K562 treated with DMSO at 1 percent for 4 hours (cell line): ENCODE data around the gene KRTAP15-1. TPM values are rescaled to one million over a fixed set of nuclear protein-coding genes. Genes with fewer than 3 reads are reported as not detected.

Experiments
- total RNA-seq: library from RNA; unstranded; fragments of 300-600 nt; gene quantifications from 2 replicates; pipeline ENCODE4 v1.2.3, GENCODE V29; 2022; ENCODE audit not compliant: insufficient read depth

Gene KRTAP15-1, protein sequence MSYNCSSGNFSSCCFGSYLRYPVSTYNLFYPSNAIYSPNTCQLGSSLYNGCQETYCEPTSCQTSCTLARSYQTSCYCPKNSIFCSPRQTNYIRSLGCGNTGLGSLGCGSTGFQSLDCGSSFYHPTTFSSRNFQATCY
- not detected in 2 replicates for total RNA-seq

DNA sequence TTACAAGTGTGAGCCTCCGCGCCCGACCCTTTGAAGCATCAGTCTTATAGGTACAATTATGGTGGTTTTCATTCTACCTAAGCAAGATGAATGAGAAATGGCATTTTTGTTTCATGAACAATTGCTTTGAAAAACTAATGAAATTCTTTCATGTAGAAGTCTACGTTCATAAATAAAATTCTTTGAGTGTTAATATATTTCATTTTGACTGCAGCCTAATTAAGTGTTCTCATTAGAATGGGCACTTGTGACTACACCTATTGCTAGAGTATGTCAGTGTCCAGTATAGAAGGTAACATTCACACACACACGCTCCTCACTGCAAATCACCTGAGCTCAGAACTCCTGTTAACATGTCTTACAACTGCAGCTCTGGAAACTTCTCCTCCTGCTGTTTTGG lies at the start of gene KRTAP15-1:
Gene KRTAP15-1 (plus strand): TSS at position 301 of the 400 bp plus-strand sequence. CDS start 53 bp downstream, at position 354.

DNA sequence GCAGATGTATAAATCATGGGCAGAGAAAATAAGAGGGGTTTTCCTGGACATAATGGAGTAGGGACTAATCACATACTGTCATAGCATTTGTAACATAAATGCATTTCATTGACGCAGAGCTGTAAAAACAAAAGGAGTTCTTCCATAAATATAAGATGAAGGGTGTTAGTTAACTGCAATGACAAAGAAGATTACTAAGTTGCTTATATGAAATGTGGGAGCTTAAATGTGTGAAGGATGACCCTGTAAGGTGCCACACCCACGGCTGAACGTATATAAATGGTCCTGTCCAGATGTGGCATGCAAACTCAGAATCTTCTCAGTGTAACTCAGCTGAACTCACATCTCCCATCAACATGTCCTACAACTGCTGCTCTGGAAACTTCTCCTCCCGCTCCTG lies 44.3 kb upstream of the KRTAP15-1 start, which contains the start of gene KRTAP13-1:
Gene KRTAP13-1 (plus strand): TSS at position 301 of the 400 bp plus-strand sequence. CDS start 56 bp downstream, at position 357.

DNA sequence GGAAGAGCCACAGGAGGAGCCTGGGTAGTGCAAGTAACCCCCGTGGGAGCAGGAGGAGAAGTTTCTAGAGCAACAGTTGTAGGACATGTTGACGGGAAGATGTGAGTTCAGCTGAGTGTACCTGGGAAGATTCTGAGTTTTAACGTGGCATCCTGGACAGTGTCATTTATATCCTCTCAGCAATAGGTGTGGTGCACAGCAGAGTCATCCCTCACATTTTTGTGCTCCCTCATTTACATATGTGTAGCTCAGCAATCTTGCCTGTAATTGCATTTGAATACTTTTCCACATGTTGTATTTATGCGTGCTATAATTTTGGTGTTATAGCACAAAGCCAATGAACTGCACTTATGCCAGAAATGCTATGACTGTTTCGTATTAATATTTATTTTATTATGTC lies 14.2 kb upstream of the KRTAP15-1 start, which contains the start of gene KRTAP13-3:
Gene KRTAP13-3 (minus strand): TSS at position 101 of the 400 bp plus-strand sequence. CDS start 14 bp downstream, at position 87.

DNA sequence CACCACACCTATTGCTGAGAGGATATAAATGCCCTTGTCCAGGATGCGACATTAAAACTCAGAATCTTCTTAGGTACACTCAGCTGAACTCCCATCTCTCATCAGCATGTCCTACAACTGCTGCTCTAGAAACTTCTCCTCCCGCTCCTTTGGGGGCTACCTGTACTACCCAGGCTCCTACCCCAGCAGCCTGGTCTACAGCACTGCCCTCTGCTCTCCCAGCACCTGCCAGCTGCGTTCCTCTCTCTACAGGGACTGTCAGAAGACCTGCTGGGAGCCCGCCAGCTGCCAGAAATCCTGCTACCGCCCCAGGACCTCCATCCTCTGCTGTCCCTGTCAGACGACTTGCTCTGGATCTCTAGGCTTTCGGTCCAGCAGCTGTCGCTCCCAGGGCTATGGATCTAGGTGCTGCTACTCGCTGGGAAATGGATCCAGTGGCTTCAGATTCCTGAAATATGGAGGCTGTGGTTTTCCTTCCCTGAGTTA lies 9.9 kb upstream of the KRTAP15-1 start, which contains the start of gene KRTAP13-4:
Gene KRTAP13-4 (plus strand): TSS at position 51 of the 486 bp plus-strand sequence. CDS start 56 bp downstream, at position 107.

DNA sequence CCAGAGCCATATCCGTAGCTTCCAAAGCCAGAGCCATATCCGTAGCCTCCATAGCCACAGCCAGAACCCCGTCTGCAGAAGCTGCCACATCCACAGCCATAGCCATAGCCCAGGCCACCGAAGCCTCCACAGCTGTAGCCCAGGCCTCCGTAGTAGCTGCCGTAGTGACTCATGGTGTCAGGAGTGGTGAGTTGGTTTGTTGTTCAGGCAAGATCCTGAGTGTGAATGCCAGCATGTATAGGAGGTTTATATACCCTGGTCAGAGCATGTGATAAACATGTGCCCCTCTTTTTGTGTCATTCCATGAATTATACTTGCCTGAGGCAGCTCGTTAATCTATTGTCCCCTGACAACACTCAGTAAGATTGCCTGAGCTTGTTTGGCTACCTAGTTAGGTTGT lies 40.1 kb downstream of the KRTAP15-1 start, which contains the start of gene KRTAP19-1:
Gene KRTAP19-1 (minus strand): TSS at position 223 of the 400 bp plus-strand sequence. CDS start 50 bp downstream, at position 173.

GRCh38 chr21:30487336-30487735 lies 47.3 kb downstream of the KRTAP15-1 start, which contains the start of gene KRTAP19-2:
Gene KRTAP19-2 (minus strand): TSS chr21:30487436. CDS start chr21:30487348, 88 bp downstream.

Other genes starting within 250 kb of the KRTAP15-1 start
- not detected in 2 replicates for gene CLDN8, start 224.2 kb upstream of the KRTAP15-1 start, total RNA-seq
- not detected in 2 replicates for gene KRTAP24-1, start 157.3 kb upstream of the KRTAP15-1 start, total RNA-seq
- not detected in 2 replicates for gene KRTAP25-1, start 150.8 kb upstream of the KRTAP15-1 start, total RNA-seq
- gene KRTAP26-1, start 120.0 kb upstream of the KRTAP15-1 start, total RNA-seq, result not detected in 2 replicates
- not detected in 2 replicates for gene KRTAP27-1, start 102.6 kb upstream of the KRTAP15-1 start, total RNA-seq
- not detected in 2 replicates for gene KRTAP23-1, start 91.7 kb upstream of the KRTAP15-1 start, total RNA-seq
- gene KRTAP13-2, start 68.0 kb upstream of the KRTAP15-1 start, total RNA-seq, result not detected in 2 replicates
- not detected in 2 replicates for gene KRTAP13-1, start 44.2 kb upstream of the KRTAP15-1 start, total RNA-seq
- not detected in 2 replicates for gene KRTAP13-3, start 14.3 kb upstream of the KRTAP15-1 start, total RNA-seq
- not detected in 2 replicates for gene KRTAP13-4, start 10.1 kb upstream of the KRTAP15-1 start, total RNA-seq
- gene KRTAP19-1, start 40.1 kb downstream of the KRTAP15-1 start, total RNA-seq, result not detected in 2 replicates
- gene KRTAP19-2, start 47.2 kb downstream of the KRTAP15-1 start, total RNA-seq, result not detected in 2 replicates
- gene KRTAP19-3, start 51.7 kb downstream of the KRTAP15-1 start, total RNA-seq, result not detected in 2 replicates
- gene KRTAP19-4, start 56.9 kb downstream of the KRTAP15-1 start, total RNA-seq, result not detected in 2 replicates
- not detected in 2 replicates for gene KRTAP19-5, start 61.9 kb downstream of the KRTAP15-1 start, total RNA-seq
- not detected in 2 replicates for gene KRTAP19-6, start 101.6 kb downstream of the KRTAP15-1 start, total RNA-seq
- gene KRTAP19-7, start 121.0 kb downstream of the KRTAP15-1 start, total RNA-seq, result not detected in 2 replicates
- gene KRTAP22-2, start 150.1 kb downstream of the KRTAP15-1 start, total RNA-seq, result not detected in 2 replicates
- gene KRTAP6-3, start 152.2 kb downstream of the KRTAP15-1 start, total RNA-seq, result not detected in 2 replicates
- not detected in 2 replicates for gene KRTAP6-2, start 158.6 kb downstream of the KRTAP15-1 start, total RNA-seq
- not detected in 2 replicates for gene KRTAP22-1, start 160.8 kb downstream of the KRTAP15-1 start, total RNA-seq
- gene KRTAP6-1, start 173.7 kb downstream of the KRTAP15-1 start, total RNA-seq, result not detected in 2 replicates
- not detected in 2 replicates for gene KRTAP20-1, start 176.2 kb downstream of the KRTAP15-1 start, total RNA-seq
- not detected in 2 replicates for gene KRTAP20-4, start 180.4 kb downstream of the KRTAP15-1 start, total RNA-seq
- not detected in 2 replicates for gene KRTAP20-2, start 194.9 kb downstream of the KRTAP15-1 start, total RNA-seq
- gene KRTAP20-3, start 202.6 kb downstream of the KRTAP15-1 start, total RNA-seq, result not detected in 2 replicates